PFSK-1 (cell line): ENCODE results near the gene MTFMT.

ENCODE experiments used
- FOXP2 ChIP-seq: optimal IDR thresholded peaks from 2 replicates; pipeline ENCODE3; 2011; ENCODE audit warnings: borderline replicate concordance, control low read depth, inconsistent platforms; ENCODE audit not compliant: insufficient read depth; ENCODE audit errors: extremely low read length, extremely low read depth
- POLR2AphosphoS5 ChIP-seq: IDR thresholded peaks from 2 replicates; pipeline ENCODE4 v1.6.1; 2012; ENCODE audit warnings: low read depth, mild to moderate bottlenecking, control low read depth, low read length, moderate library complexity
- REST ChIP-seq, 2 experiments: IDR thresholded peaks; 2 replicates each; pipeline versions ENCODE4 v1.6.1 to v1.8.0; 2011 to 2012; ENCODE audit warnings: low read depth in 2 of 2, low read length in 2 of 2, control low read depth in 1 of 2, inconsistent platforms in 1 of 2, mild to moderate bottlenecking in 1 of 2, moderate library complexity in 1 of 2; ENCODE audit not compliant: insufficient read depth in 1 of 2
- SIN3A ChIP-seq: IDR thresholded peaks from 2 replicates; pipeline ENCODE4 v1.6.1; 2012; ENCODE audit warnings: mild to moderate bottlenecking, low read length, moderate library complexity, borderline replicate concordance; ENCODE audit not compliant: insufficient read depth

GRCh38 chr15:64989416-64990167 is 39.8 kb downstream of the MTFMT start, which contains the start of gene SPG21:
- TF ChIP-seq SIN3A (0 out of 2 replicates have a peak, but pooled peaks have one; percentile 17), REST (IDR thresholded peaks at IDR 0.05; ENCODE audit: insufficient read depth in 1 of 2, low read depth in 2 of 2, low read length in 2 of 2) (no peak), POLR2AphosphoS5 (peak; percentile 78), FOXP2 (peak; percentile 68)
